ENCODE data around the gene FANCC. TPM values are rescaled to one million over a fixed set of nuclear protein-coding genes. Genes with fewer than 3 reads are reported as not detected.

FANCC gene
- total and polyA plus RNA-seq, 2 experiments from 2014 or later: 13.1 to 15.6 TPM

GRCh38 chr9:95189251-95190098 lies 128.0 kb downstream of the FANCC start:
- Histone ChIP-seq H3K79me2 (no peaks in the 10 kb centered on the region), H3K9me2 (replicated peaks; ENCODE audit: insufficient read depth) (no peaks in the 10 kb centered on the region), H3K4me3 (no peak overlapping the region), H3K27me3 (no peaks in the 10 kb centered on the region), H3K27ac (peak overlapping the region; percentile 76), H3K9me3 (ENCODE audit: low read depth) (no peaks in the 10 kb centered on the region), H3K4me2 (peak overlapping the region; percentile 64), H2AFZ (no peak overlapping the region), H4K20me1 (ENCODE audit: insufficient read depth, poor library complexity, severe bottlenecking) (no peaks in the 10 kb centered on the region), H3K4me1 (ENCODE audit: insufficient read depth) (peaks cover 18% of the 10 kb centered on the region), H3K36me3 (replicated peaks; ENCODE audit: insufficient read depth, low read depth) (no peaks in the 10 kb centered on the region)
- no peak for TF ChIP-seq EZH2phosphoT487 (IDR thresholded peaks at IDR 0.05; ENCODE audit: low read depth, severe bottlenecking, unreplicated experiment)
- TF ChIP-seq, protein P1, sequence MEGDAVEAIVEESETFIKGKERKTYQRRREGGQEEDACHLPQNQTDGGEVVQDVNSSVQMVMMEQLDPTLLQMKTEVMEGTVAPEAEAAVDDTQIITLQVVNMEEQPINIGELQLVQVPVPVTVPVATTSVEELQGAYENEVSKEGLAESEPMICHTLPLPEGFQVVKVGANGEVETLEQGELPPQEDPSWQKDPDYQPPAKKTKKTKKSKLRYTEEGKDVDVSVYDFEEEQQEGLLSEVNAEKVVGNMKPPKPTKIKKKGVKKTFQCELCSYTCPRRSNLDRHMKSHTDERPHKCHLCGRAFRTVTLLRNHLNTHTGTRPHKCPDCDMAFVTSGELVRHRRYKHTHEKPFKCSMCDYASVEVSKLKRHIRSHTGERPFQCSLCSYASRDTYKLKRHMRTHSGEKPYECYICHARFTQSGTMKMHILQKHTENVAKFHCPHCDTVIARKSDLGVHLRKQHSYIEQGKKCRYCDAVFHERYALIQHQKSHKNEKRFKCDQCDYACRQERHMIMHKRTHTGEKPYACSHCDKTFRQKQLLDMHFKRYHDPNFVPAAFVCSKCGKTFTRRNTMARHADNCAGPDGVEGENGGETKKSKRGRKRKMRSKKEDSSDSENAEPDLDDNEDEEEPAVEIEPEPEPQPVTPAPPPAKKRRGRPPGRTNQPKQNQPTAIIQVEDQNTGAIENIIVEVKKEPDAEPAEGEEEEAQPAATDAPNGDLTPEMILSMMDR (IDR thresholded peaks at IDR 0.05; ENCODE audit: poor library complexity): no peak
- TF ChIP-seq EZH2 (IDR thresholded peaks at IDR 0.05; ENCODE audit: borderline replicate concordance): no peak
- 24% methylated on average over 7 of the region's 7 CpGs for WGBS (ENCODE audit: low lambda C conversion rate, missing lambda C conversion rate)
- DNase-seq (ENCODE audit: low spot score): peak; percentile 71

DNA sequence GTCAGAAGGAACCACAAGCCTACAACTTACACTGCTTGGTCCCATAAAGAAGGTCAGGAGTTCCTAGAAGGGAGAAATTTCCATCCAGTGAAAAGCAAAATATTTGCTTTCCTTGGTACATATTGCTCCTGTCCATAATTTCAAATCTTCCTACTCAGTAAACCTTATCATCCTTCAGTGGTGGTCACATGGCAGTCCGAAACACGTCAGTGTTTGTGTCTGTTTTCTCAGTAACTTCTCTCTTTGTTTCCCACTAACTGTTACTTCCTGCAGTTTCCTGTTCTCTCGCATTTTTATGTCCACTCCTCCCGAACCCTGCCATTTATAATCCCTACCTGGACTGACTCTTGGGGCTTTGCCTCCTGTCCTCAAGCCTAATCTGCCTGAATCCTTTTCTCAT lies 129.1 kb downstream of the FANCC start:
- no peaks in the 10 kb centered on the region for H3K27me3 ChIP-seq
- peak overlapping the region; percentile 71 for H3K27ac ChIP-seq
- no peak overlapping the region for H2AFZ ChIP-seq
- no peaks in the 10 kb centered on the region for H3K36me3 ChIP-seq (replicated peaks; ENCODE audit: insufficient read depth, low read depth)
- H3K9me3 ChIP-seq (ENCODE audit: low read depth): no peaks in the 10 kb centered on the region
- TF ChIP-seq EZH2 (IDR thresholded peaks at IDR 0.05; ENCODE audit: borderline replicate concordance) (no peak), EZH2phosphoT487 (IDR thresholded peaks at IDR 0.05; ENCODE audit: low read depth, severe bottlenecking, unreplicated experiment) (no peak)
- TF ChIP-seq, protein P1 (IDR thresholded peaks at IDR 0.05; ENCODE audit: poor library complexity): no peak
- no peaks in the 10 kb centered on the region for H4K20me1 ChIP-seq (ENCODE audit: insufficient read depth, poor library complexity, severe bottlenecking)
- DNase-seq (ENCODE audit: low spot score): no peak
- H3K9me2 ChIP-seq (replicated peaks; ENCODE audit: insufficient read depth): no peaks in the 10 kb centered on the region
- WGBS (ENCODE audit: low lambda C conversion rate, missing lambda C conversion rate): 43% methylated on average over 4 of the region's 4 CpGs
- H3K4me1 ChIP-seq (ENCODE audit: insufficient read depth): peaks cover 19% of the 10 kb centered on the region
- no peaks in the 10 kb centered on the region for H3K79me2 ChIP-seq
- H3K4me3 ChIP-seq: no peak overlapping the region
- H3K4me2 ChIP-seq: peak overlapping the region; percentile 64

- Histone ChIP-seq H3K9me2 (replicated peaks; ENCODE audit: insufficient read depth) (no peaks in the 10 kb centered on the region), H3K4me1 (ENCODE audit: insufficient read depth) (peaks cover 24% of the 10 kb centered on the region), H3K27me3 (no peaks in the 10 kb centered on the region), H3K4me2 (no peak overlapping the region), H3K36me3 (replicated peaks; ENCODE audit: insufficient read depth, low read depth) (no peaks in the 10 kb centered on the region), H3K9me3 (ENCODE audit: low read depth) (no peaks in the 10 kb centered on the region), H3K27ac (no peak overlapping the region), H3K4me3 (no peak overlapping the region), H3K79me2 (no peaks in the 10 kb centered on the region), H2AFZ (no peak overlapping the region), H4K20me1 (ENCODE audit: insufficient read depth, poor library complexity, severe bottlenecking) (no peaks in the 10 kb centered on the region)
- 93% methylated on average over 2 of the region's 2 CpGs for WGBS (ENCODE audit: low lambda C conversion rate, missing lambda C conversion rate)
- TF ChIP-seq, protein P1 (IDR thresholded peaks at IDR 0.05; ENCODE audit: poor library complexity): no peak
- TF ChIP-seq EZH2 (IDR thresholded peaks at IDR 0.05; ENCODE audit: borderline replicate concordance) (no peak), EZH2phosphoT487 (IDR thresholded peaks at IDR 0.05; ENCODE audit: low read depth, severe bottlenecking, unreplicated experiment) (no peak)
- no peak for DNase-seq (ENCODE audit: low spot score)
Measured at GRCh38 chr9:95185956-95186355, 131.6 kb downstream of the FANCC start.
